B cell (primary cell): ENCODE results near the gene USP30.

Experiments used
- CTCF ChIP-seq: fragments of 200-600 bp; IDR thresholded peaks from one replicate; pipeline ENCODE4 v1.8.0; 2022; ENCODE audit warnings: antibody characterized with exemption, mild to moderate bottlenecking
- EZH2 ChIP-seq: IDR thresholded peaks from 2 replicates; pipeline ENCODE4 v1.6.1; 2012; ENCODE audit warnings: borderline replicate concordance, low read depth, mild to moderate bottlenecking, moderate library complexity, low read length; ENCODE audit not compliant: insufficient read depth, poor library complexity, severe bottlenecking

- TF ChIP-seq CTCF (no peak), EZH2 (no peak)
These were observed 4.5 kb downstream of the USP30 start for GRCh38 chr12:109056891-109057290.
